AG20443 (cell line): ENCODE data around the gene SPON1.
"Not testable (repeated sequence)": the region's sequence is repeated elsewhere in the genome, so short reads cannot be mapped to it uniquely, and the experiment has no call there.

Source experiments
- DNase-seq: peaks from one replicate; pipeline ENCODE4 v3.0.0; 2012; ENCODE audit warnings: low spot score, mixed read lengths

Gene SPON1

GRCh38 chr11:13984616-13985450 is 22.3 kb downstream of the SPON1 start:
- DNase-seq, result peak; percentile 79

GRCh38 chr11:13986695-13987094 is 24.2 kb downstream of the SPON1 start:
- not testable (repeated sequence) for DNase-seq

- not testable (repeated sequence) for DNase-seq
These were observed 29.8 kb downstream of the SPON1 start for GRCh38 chr11:13992158-13992856.

- no peak for DNase-seq
These were observed 30.7 kb downstream of the SPON1 start for GRCh38 chr11:13993096-13993765.

- no peak for DNase-seq
These were observed 35.4 kb downstream of the SPON1 start for GRCh38 chr11:13997881-13998280.

GRCh38 chr11:13999704-14000103 is 37.2 kb downstream of the SPON1 start:
- DNase-seq, result no peak

GRCh38 chr11:14001597-14001996 is 39.1 kb downstream of the SPON1 start:
- DNase-seq, result no peak

GRCh38 chr11:14007566-14007965 is 45.0 kb downstream of the SPON1 start:
- DNase-seq, result no peak

- DNase-seq, result no peak
These were observed 48.1 kb downstream of the SPON1 start for GRCh38 chr11:14010665-14011064.

GRCh38 chr11:14012846-14013245 is 50.3 kb downstream of the SPON1 start:
- peak; percentile 59 for DNase-seq

GRCh38 chr11:14015711-14016110 is 53.2 kb downstream of the SPON1 start:
- peak; percentile 53 for DNase-seq

- no peak for DNase-seq
These were observed 55.9 kb downstream of the SPON1 start for GRCh38 chr11:14018441-14018840.

- DNase-seq, result no peak
These were observed 59.2 kb downstream of the SPON1 start for GRCh38 chr11:14021738-14022137.

- DNase-seq, result no peak
These were observed 59.7 kb downstream of the SPON1 start for GRCh38 chr11:14022251-14022650.

GRCh38 chr11:14022821-14023220 is 60.3 kb downstream of the SPON1 start:
- DNase-seq, result no peak

GRCh38 chr11:14026961-14027360 is 64.4 kb downstream of the SPON1 start:
- peak; percentile 18 for DNase-seq

- DNase-seq, result no peak
These were observed 65.0 kb downstream of the SPON1 start for GRCh38 chr11:14027525-14027924.

- DNase-seq, result no peak
These were observed 66.9 kb downstream of the SPON1 start for GRCh38 chr11:14029440-14029839.

GRCh38 chr11:14029971-14030920 is 67.7 kb downstream of the SPON1 start:
- DNase-seq, result peak; percentile 70

- not testable (repeated sequence) for DNase-seq
These were observed 73.0 kb downstream of the SPON1 start for GRCh38 chr11:14035526-14035925.

- DNase-seq, result no peak
These were observed 73.9 kb downstream of the SPON1 start for GRCh38 chr11:14036469-14036868.

GRCh38 chr11:14041040-14041439 is 78.5 kb downstream of the SPON1 start:
- DNase-seq, result peak; percentile 19
